ENCODE data around the gene TELO2. TPM values are rescaled to one million over a fixed set of nuclear protein-coding genes. Genes with fewer than 3 reads are reported as not detected.

The TELO2 gene
- total and polyA plus RNA-seq, 2 donors (not counting 3 experiments of a cell fraction or from before 2014, with no cell fraction given) = 30.7 to 61.6 TPM

- Histone ChIP-seq H3K4me3 (replicated peaks in 1 of 3; ENCODE audit: insufficient read depth in 1 of 3, low read depth in 1 of 3, low read length in 3 of 3) (no peak overlapping the region), H3K9me1 (replicated peaks; ENCODE audit: control insufficient read depth, extremely low read depth, insufficient read depth, low read length) (no peaks in the 10 kb centered on the region), H4K20me1 (replicated peaks; ENCODE audit: control insufficient read depth, extremely low read depth, insufficient read depth, low read length) (no peaks in the 10 kb centered on the region), H3K27ac (ENCODE audit: insufficient read depth, low read depth, low read length) (no peak overlapping the region), H2AFZ (ENCODE audit: low read depth, low read length) (no peak overlapping the region), H3K9ac (replicated peaks; ENCODE audit: extremely low read depth, insufficient read depth, low read length) (no peak overlapping the region), H3K4me1 (ENCODE audit: control insufficient read depth, extremely low read depth, insufficient read depth, low read length) (peaks cover 46% of the 10 kb centered on the region), H3K4me2 (ENCODE audit: insufficient read depth, low read length) (no peak overlapping the region), H3K36me3 (ENCODE audit: control insufficient read depth in 2 of 2, extremely low read depth in 1 of 2, insufficient read depth in 2 of 2, low read length in 2 of 2) (no peaks in the 10 kb centered on the region), H3K79me2 (ENCODE audit: control insufficient read depth, insufficient read depth, low read length) (peaks cover 17% of the 10 kb centered on the region), H3K27me3 (ENCODE audit: control insufficient read depth in 2 of 2, insufficient read depth in 2 of 2, low read length in 2 of 2) (no peaks in the 10 kb centered on the region), H3K9me3 (replicated peaks; ENCODE audit: control insufficient read depth, insufficient read depth, low read length) (no peaks in the 10 kb centered on the region)
- FAIRE-seq (no peak), DNase-seq (ENCODE audit: low read depth, low spot score) (no peak)
- BruUV-seq (replicated peaks) = no TSS peak
- ChIA-PET POLR2A (no interaction called here), CTCF (no interaction called here)
- intact Hi-C loops (cut with micrococcal nuclease) (no loop called here), dilution Hi-C loops (cut with MboI; ENCODE audit: extremely low pct_ligation_motif_present, low sequenced_read_pairs) (no loop called here)
- TF ChIP-seq JUN (IDR thresholded peaks at IDR 0.05; ENCODE audit: borderline replicate concordance, insufficient read depth, insufficient read length, low read depth) = no peak
- no peak for TF ChIP-seq POLR2A (IDR thresholded peaks at IDR 0.05; ENCODE audit: low read depth, low read length)
- no peak for TF ChIP-seq FOS (IDR thresholded peaks at IDR 0.05; ENCODE audit: borderline replicate concordance, insufficient read depth, low read length)
- no peak for TF ChIP-seq GATA2 (IDR thresholded peaks at IDR 0.05; ENCODE audit: insufficient read depth, insufficient read length, low read depth, low read length)
- TF ChIP-seq MYC (IDR thresholded peaks at IDR 0.05; ENCODE audit: low read depth, low read length) = no peak
- no peak for TF ChIP-seq CTCF (IDR thresholded peaks at IDR 0.05; ENCODE audit: extremely low read depth in 1 of 2, insufficient read depth in 1 of 2, low read depth in 1 of 2, low read length in 2 of 2)
- TF ChIP-seq MAX (IDR thresholded peaks at IDR 0.05; ENCODE audit: insufficient read depth, insufficient read length) = no peak
- no peak for TF ChIP-seq POLR2AphosphoS5 (IDR thresholded peaks at IDR 0.05; ENCODE audit: insufficient read depth, low read depth, low read length)
- no peak for TF ChIP-seq EZH2 (IDR thresholded peaks at IDR 0.05; ENCODE audit: borderline replicate concordance, low read depth, low read length, severe bottlenecking)
Observed at GRCh38 chr16:1530349-1530882, 37.3 kb downstream of the TELO2 start.

All from endothelial cell of umbilical vein (primary cell).